ENCODE data around the gene FRMPD4.
"Not testable (repeated sequence)": the region's sequence is repeated elsewhere in the genome, so short reads cannot be mapped to it uniquely, and the experiment has no call there.

FRMPD4 gene

DNA sequence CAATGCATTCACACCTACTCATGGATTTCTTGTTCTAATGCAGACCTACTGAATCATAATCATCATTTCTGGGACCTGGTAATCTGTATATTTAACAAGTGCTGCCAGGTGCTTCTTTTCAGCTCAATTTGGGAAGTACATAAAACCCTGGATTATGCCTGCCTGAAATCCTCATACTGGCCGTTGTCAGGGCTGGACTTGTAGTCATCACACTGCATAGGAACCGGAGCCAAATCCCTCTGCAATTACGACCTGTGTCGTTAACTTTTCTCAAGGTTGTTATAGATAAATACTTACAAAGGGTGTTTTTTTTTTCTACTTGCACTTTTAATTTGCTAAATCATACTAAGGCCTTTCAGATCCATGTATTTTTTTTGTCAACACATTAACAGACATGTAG lies 358.1 kb downstream of the FRMPD4 start:
- DNase-seq (ENCODE audit: low read depth in 2 of 2, low spot score in 1 of 2), result no peak

DNA sequence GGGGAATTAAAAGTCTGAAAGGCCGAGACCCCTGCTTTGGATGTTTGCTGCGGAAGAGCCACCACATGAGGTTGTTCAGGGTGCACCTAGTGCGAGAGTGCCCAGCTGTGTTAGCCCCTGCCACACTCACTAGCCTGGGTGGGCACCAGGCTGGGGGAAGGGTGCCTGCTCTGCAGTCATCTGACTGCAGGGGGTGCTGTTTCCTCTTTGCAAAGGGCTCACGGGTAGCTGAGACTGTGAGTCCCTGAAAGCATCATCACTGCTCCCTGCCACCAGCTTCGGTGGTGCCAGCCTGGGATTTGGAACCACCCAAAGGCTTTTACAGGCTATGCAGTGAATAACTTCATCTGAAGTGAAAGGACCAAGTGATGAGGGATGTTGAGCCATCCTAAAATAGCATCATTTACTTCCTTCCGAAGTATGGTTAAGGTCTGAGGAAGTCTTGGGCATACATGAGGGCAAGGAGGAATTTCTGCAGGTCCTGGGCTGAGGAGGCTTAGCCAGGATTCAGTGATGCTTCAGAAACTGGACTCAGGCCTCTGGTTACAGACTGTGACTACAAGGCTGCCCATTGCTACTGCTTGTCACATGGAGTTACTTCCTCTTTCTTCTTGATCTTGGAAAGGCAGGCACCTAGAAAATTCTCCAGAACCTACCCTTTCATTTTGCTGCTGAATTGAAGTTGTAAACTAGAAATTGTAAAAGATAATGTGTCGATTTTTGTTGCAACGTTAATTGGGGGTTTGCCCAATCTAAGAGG lies 359.7 kb downstream of the FRMPD4 start:
- no peak for DNase-seq (ENCODE audit: low read depth in 2 of 2, low spot score in 1 of 2)

DNA sequence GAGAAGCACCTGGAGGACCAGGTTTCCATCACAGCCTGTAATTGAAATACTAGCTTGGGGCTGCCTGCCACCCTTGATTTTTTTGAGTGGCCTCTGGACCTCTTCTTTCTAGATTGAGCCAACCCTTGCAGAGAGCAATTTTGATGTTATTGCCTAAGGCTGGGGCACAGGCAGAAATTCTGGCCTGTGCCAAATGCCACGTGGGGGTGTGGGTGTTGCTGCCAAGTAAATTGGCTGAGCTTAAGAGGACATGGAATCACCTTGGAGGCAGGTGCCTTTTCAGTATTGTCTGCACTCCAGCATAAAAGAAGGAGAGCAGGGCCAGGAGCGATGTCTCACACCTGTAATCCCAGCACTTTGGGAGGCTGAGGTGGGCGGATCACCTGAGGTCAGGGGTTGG lies 366.9 kb downstream of the FRMPD4 start:
- DNase-seq (ENCODE audit: low read depth in 2 of 2, low spot score in 1 of 2), result no peak

DNA sequence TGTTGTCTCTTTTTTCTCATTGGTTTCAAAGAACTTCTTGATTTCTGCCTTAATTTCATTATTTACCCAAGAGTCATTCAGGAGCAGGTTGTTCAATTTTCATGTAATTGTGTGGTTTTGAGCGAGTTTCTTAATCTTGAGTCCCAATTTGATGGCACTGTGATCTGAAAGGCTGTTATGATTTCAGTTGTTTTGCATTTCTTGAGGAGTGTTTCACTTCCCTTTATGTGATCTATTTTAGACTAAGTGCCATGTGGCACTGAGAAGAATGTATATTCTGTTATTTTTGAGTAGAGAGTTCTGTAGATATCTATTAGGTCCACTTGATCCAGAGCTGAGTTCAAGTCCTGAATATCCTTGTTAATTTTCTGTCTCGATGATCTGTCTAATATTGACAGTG lies 377.1 kb downstream of the FRMPD4 start:
- DNase-seq (ENCODE audit: low read depth in 2 of 2, low spot score in 1 of 2), result not testable (repeated sequence)

DNA sequence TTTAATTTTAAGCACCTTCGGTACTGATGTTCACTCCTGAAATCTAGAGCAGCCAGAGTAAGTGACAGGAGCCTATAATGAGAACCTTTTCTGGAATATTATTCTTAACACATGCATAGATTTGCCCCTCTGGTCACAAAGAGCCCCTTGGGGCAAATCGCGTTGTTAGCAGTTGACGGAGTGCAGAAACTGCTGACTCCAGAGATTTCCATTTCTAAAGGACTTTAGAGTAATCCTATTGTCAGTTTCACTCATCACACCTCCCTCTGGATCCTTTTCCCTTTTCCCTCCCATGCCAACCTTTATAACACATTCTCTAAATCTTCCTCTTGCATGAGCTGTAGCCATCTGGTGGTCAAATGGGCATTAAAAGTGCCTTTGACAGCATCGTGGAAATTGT lies 388.0 kb downstream of the FRMPD4 start:
- DNase-seq (ENCODE audit: low read depth in 2 of 2, low spot score in 1 of 2), result no peak

DNA sequence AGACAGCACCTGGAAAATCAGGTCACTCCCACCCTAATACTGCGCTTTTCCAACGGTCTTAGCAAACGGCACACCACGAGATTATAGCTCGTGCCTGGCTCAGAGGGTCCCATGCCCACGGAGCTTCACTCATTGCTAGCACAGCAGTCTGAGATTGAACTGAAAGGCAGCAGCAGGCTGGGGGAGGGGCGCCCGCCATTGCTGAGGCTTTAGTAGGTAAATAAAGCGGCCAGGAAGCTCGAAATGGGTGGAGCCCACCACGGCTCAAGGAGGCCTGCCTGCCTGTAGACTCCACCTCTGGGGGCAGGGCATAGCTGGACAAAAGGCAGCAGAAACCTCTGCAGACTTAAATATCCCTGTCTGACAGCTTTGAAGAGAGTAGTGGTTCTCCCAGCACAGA lies 399.8 kb downstream of the FRMPD4 start:
- not testable (repeated sequence) for DNase-seq (ENCODE audit: low read depth in 2 of 2, low spot score in 1 of 2)

DNA sequence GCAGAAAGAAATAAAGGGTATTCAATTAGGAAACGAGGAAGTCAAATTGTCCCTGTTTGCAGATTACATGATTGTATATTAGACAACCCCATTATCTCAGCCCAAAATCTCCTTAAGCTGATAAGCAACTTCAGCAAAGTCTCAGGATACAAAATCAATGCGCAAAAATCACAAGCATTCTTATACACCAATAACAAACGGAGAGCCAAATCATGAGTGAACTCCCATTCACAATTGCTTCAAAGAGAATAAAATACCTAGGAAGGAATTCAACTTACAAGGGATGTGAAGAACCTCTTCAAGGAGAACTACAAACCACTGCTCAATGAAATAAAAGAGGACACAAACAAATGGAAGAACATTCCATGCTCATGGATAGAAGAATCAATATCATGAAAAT lies 404.0 kb downstream of the FRMPD4 start:
- DNase-seq (ENCODE audit: low read depth in 2 of 2, low spot score in 1 of 2), result not testable (repeated sequence)

DNA sequence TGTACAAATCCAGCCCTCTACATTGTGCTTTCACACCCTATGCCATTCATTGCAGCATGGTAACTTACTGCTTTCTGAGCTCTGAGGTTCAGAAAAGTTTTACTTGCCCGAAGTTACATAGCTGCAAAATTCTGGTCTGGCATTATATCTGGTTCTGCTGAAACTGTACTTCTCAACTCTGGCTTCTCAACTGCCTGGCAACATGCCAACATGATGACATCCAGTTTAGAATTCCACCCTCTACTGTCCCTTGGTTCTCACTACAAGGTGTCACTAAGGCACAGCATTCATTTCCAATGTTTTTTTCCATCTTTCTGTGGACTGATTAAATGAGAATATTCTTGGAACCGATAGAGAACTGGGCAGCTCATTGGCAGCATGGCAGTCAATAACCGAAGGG lies 410.1 kb downstream of the FRMPD4 start:
- DNase-seq (ENCODE audit: low read depth in 2 of 2, low spot score in 1 of 2), result no peak

DNA sequence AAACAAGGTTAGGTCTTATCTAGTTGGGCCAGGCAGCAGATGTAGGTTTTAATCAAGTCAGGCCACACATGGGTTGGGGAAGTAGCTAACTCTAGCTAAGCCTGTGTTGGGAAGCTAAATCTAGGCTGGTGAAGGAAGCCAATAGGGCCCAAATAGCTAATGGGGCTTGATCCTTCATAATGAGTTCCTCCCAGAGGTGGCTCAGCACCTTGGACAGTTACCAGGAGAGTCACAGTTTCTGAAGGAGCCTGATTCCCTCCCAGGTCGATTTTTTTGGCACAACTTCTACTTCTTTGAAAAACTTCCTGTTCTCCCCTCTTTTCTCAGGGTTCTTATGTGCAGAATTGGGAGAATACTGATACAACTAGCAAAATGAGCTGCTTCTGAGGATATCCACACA lies 410.5 kb downstream of the FRMPD4 start:
- DNase-seq (ENCODE audit: low read depth in 2 of 2, low spot score in 1 of 2), result no peak

DNA sequence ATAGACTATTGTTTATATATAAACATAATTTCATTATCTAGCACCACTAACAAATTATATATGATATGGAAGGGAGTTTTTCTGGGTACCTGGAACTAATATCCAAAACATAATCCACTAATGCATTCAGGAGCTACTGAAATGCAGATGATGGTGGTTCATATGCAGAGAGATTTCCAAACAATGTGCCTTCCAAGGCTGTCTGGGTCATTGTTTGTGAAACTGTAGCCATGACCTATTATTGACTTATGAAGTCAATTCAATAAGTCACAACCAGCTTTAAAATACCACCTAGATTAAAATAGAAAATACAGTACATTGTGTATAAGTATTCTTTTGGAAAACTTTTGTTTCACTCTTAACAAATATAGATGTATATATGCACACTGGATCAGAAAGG lies 415.9 kb downstream of the FRMPD4 start:
- no peak for DNase-seq (ENCODE audit: low read depth in 2 of 2, low spot score in 1 of 2)

DNA sequence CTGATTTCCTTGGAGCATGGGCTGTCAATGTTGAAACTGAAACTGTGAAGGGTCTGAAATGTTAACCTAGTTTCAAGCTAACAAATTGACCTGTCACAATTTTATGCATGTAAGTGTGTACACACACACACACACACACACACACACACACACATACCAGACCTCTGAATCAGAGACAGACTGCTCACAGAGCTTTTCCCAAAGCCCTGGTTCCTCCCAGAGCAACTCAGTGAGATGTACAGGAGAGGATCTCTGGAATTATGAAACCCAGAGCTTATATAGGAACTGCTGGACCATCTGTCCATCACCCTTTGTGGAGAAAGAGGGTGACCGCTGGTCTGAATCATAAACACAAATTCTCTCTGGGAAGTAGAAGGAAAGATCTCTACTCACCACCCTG lies 424.8 kb downstream of the FRMPD4 start:
- no peak for DNase-seq (ENCODE audit: low read depth in 2 of 2, low spot score in 1 of 2)

DNA sequence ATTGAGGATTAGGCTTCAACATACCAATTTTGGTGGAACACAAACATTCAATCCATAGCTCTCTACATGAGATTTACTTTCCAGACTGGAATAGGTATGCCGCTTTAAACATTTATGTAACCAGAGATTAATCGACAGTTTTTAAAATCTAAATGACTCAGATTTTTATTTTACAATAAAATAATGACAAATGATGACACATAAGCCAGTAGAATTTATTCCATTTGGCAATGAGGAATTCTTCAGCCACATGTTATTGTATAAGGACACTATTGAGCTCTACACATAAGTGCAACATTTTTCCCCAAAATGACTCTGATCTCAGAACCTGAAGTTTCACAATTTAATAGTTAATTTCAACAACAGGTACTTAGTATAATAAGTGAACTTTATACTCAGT lies 425.9 kb downstream of the FRMPD4 start:
- no peak for DNase-seq (ENCODE audit: low read depth in 2 of 2, low spot score in 1 of 2)

DNA sequence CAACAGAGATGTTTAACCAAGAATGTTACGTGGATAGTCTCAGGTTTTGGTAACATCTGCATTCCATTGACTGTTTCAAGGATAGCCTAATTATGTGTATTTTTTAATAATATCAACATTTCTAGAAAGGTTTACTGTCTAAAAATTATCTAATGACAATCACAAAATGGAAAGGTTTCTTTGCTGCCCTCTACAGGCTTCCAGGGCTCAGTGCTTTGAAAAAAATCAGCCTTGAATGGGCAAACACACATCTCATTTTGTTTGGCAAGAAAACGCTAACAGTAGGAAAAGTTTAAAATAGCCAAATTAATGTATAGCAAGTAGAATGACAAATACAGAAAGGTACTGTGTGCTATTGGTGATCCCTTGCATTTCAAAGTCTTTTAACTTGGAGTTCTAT lies 429.6 kb downstream of the FRMPD4 start:
- DNase-seq (ENCODE audit: low read depth in 2 of 2, low spot score in 1 of 2), result no peak

DNA sequence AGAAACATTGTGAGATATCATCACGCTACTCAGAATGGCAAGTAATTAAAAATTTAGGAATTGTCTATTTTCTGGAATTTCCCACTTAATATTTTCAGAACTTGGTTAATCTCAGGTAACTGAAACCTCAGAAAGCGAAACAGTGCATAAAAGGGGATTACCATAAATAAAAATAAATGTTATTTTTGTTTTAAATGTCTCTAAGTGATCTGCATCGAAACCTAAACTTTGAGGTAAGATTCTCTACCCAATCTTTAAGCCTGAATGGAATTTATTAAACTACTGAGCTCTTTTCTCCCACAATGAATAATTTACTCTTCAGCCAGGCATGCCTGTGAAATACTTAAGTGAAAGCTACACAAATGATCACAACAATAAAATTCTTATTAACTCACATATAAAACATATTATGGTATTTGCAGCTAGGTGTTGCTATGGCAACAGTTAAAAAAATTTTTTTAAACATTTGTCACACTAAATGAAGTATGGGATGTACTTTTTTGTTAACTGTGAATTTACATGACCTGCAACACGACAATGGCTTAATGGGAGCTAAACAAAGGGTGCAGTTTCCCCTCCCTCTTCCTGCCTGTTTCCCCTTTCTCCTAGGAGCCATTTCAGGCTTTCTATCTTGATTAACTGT lies 432.7 kb downstream of the FRMPD4 start:
- DNase-seq (ENCODE audit: low read depth in 2 of 2, low spot score in 1 of 2), result no peak

DNA sequence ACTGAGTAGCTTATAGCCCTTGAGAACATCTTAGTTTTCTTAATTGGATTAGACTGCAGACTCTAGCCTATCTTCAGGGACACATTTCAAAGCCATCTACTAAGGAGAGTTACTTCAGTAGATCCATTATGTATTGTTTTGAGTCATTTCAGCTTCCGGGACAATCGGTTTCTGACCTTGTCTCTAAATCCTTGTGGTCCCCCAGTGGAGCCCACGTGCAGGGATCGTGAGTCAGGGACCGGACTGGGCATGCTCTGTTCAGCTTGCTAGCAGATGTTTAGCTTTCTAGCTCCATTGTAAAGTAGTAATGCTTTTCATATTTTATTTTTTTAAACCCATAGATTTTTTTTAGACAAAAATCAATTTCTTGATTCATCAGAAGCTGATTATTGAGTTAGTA lies 441.0 kb downstream of the FRMPD4 start:
- no peak for DNase-seq (ENCODE audit: low read depth in 2 of 2, low spot score in 1 of 2)

DNA sequence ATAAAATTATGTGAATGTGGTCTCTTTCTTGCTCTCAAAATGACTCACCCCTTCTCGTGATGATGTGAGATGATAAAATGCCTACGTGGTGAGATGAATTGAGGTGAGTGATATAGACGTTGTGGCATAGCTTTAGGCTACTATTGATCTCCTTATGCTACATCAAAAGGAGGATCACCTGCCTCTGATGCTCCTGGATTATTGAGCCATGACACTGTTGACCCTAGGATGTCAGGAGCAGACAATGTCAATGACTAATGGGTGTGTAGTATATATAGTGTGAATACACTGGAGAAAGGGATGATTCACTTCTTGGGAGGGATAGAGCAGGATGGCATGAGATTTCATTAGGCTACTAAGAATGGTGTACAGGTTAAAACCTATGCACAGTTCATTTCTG lies 442.3 kb downstream of the FRMPD4 start:
- no peak for DNase-seq (ENCODE audit: low read depth in 2 of 2, low spot score in 1 of 2)

DNA sequence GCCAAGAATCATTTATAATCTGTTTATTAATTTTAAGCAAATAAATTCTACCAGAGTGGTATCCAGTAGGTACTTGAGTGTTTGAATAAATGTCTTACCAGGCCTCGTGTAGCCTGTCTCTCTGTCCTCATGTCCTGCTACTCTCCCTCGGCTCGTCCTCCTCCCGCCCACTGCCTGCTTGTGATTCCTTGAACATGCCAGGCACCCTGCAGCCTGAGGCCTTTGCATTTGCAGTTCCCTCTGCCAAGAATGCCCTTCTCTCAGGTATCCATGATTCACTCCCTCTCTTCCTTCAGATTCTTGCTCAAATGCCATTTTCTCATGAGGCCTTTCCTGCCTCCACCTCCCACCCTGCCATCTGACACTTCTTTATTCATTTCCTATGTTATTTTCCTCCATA lies 443.3 kb downstream of the FRMPD4 start:
- no peak for DNase-seq (ENCODE audit: low read depth in 2 of 2, low spot score in 1 of 2)

DNA sequence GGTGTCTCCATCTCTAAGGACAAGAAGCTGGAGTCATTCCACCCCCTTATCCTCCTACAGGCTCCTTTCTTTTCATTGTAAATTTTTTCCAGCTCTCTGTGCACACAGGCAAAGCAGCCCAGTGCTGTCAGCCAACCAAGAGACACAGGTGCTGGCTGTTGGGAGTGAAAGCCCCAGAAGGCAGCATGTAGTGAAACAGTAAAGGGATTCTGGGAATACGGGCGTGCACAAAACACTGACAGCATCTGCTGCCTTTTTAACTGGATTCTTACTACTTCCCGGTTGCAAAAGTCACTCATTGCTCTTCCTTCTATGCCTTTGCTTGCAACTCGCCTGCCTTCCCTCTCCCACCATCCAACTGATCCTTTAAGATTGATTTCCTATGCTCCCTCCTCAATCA lies 444.4 kb downstream of the FRMPD4 start:
- DNase-seq (ENCODE audit: low read depth in 2 of 2, low spot score in 1 of 2), result no peak

DNA sequence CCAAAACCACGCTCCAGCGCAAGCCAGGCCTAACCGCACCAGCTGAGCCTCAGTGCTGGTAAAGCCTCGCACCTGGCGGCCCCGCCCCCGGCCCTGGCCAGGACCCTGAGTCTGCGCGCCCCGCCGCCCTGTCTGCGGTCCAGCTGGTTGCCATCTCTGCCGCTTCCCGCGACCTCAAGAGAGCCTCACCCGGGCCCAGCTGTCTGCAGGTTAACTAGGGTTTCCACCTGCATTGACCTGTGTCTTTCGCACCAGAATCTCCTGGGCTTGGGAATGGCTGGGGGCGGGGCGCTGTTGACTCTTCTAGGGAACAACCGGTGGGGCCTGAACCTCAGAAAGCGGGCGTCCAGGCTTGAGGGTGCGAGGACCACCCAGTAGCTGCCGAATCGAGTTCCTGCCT lies 445.3 kb downstream of the FRMPD4 start:
- DNase-seq (ENCODE audit: low read depth in 2 of 2, low spot score in 1 of 2), result no peak

DNA sequence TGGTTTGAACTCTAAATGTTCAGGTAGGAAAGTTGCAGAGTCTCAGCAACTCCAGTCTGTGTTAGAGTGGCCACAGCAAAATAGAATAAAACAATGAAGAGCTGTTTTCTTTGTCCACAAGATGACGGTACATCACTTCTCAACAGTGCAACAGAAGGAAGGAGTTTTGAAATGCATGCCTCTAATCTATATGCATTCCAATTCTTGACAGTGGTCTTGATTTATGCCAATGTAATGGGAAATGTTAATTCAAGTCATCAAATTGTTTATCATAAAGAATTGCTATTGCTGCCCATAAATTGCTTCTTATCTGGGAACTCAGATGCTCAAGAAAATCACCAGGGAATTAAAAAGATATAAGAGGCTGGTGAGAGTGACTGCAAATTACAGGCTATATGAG lies 457.4 kb downstream of the FRMPD4 start:
- no peak for DNase-seq (ENCODE audit: low read depth in 2 of 2, low spot score in 1 of 2)

DNA sequence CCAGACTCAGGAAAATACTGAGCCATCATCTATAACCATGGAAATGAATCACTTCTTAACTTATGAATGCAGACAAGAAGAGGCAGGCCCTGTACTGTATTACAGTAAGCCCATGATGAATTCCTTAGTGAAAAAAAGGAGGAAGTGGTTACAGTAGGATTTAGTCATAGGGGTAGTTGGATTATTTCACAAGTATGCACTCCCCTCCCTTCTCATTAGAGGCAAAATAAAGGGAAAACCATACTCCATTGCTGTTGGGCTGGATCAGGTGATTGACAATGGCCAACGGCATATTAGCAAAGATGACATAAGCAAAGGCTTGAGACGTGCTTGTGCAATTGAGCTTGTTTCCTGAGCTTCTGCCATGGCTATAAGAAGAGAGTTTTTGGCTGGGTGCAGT lies 471.8 kb downstream of the FRMPD4 start:
- no peak for DNase-seq (ENCODE audit: low read depth in 2 of 2, low spot score in 1 of 2)

DNA sequence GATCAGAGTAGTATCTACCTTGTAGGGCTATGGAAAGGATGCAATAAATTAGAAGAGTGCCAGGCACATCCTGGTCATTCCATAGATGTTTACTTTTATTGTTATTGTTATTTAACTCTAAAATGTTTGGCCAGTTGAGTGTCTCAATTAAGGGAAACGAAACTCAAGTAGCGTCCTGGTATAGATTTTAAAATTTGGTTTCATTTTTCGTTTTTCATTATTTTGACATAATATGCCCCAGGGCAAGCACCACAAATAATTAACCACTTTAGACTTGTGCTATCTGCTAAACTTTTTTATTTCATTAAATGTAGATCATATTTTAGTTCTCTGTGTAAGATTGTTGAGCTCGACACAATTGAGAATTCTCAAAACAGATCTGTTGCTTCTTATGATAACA lies 473.2 kb downstream of the FRMPD4 start:
- no peak for DNase-seq (ENCODE audit: low read depth in 2 of 2, low spot score in 1 of 2)

DNA sequence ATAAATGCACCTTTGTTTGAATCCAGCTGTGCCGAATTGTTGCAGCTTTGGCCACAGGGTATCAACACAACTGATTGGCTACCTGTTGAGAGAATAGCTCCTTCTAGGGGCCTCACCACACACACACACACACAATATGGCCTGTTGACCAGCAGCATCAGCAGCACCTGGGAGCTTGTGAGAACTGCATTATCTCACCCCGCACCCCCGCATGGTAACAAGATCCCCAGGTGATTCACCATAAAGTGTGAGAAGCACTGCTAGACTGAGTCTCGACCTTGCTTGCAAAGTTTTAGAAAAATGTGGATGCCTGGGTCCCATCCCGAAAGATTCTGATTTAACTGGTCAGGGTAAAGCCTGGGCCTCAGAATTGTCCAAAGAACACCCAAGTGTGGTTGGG lies 476.0 kb downstream of the FRMPD4 start:
- DNase-seq (ENCODE audit: low read depth in 2 of 2, low spot score in 1 of 2), result no peak

All from stimulated activated CD8-positive, alpha-beta memory T cell treated with anti-CD3 and anti-CD28 coated beads, Interleukin-4, amount 100 ng/mL, for 1 hour (primary cell).